ENCODE data around the gene FLACC1.

The FLACC1 gene

DNA sequence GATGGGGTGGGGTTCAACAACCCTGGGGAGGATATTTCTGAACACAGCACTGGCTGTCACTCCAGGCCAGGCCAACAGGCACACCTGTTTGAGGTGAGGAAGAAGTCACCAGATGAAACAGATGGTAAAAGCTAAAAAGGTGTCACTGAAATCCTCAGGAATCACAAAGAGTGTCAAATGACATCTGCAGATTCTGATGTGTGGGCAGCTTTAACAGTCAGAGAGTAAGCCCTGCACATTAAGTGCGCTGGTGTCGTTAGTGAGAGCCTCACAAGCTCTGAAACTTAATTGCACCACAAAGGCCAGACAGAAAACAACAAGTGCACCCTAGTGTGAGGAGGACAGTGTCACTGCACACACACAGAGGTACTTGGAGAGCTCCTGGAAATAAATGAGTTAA, 13.6 kb downstream of the FLACC1 start:
- H3K4me3 ChIP-seq (ENCODE audit: low read length): no peak overlapping the region
- TF ChIP-seq, protein P1, sequence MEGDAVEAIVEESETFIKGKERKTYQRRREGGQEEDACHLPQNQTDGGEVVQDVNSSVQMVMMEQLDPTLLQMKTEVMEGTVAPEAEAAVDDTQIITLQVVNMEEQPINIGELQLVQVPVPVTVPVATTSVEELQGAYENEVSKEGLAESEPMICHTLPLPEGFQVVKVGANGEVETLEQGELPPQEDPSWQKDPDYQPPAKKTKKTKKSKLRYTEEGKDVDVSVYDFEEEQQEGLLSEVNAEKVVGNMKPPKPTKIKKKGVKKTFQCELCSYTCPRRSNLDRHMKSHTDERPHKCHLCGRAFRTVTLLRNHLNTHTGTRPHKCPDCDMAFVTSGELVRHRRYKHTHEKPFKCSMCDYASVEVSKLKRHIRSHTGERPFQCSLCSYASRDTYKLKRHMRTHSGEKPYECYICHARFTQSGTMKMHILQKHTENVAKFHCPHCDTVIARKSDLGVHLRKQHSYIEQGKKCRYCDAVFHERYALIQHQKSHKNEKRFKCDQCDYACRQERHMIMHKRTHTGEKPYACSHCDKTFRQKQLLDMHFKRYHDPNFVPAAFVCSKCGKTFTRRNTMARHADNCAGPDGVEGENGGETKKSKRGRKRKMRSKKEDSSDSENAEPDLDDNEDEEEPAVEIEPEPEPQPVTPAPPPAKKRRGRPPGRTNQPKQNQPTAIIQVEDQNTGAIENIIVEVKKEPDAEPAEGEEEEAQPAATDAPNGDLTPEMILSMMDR (IDR thresholded peaks at IDR 0.05; ENCODE audit: low read length): no peak
- TF ChIP-seq EZH2 (optimal IDR thresholded peaks at IDR 0.05; ENCODE audit: low read depth, low read length) (no peak), EZH2phosphoT487 (IDR thresholded peaks at IDR 0.05; ENCODE audit: low read length) (no peak)
- peak; percentile 90 for DNase-seq
- H3K4me2 ChIP-seq (ENCODE audit: low read depth, low read length): peak overlapping the region; percentile 51
- no peaks in the 10 kb centered on the region for H3K9me2 ChIP-seq (replicated peaks; ENCODE audit: insufficient read depth, low read length)
- H3F3A ChIP-seq (ENCODE audit: insufficient read depth, low read length): peaks cover 17% of the 10 kb centered on the region
- no peaks in the 10 kb centered on the region for H3K79me2 ChIP-seq (ENCODE audit: low read length)
- H3K36me3 ChIP-seq (replicated peaks; ENCODE audit: insufficient read depth, low read length): no peaks in the 10 kb centered on the region
- no peaks in the 10 kb centered on the region for H3K27me3 ChIP-seq (replicated peaks; ENCODE audit: insufficient read depth, low read length)
- peak overlapping the region; percentile 82 for H3K27ac ChIP-seq (ENCODE audit: low read length)
- H3K9me3 ChIP-seq (replicated peaks; ENCODE audit: insufficient read depth, low read length): no peaks in the 10 kb centered on the region
- peak overlapping the region; percentile 41; the same call in 1 of the 2 replicates for H3K9ac ChIP-seq (ENCODE audit: low read length)
- peak overlapping the region; percentile 24; the same call in 1 of the 2 replicates for H2AFZ ChIP-seq (ENCODE audit: low read length)
- H3K4me1 ChIP-seq (ENCODE audit: low read length): peaks cover 35% of the 10 kb centered on the region
- no peaks in the 10 kb centered on the region for H4K20me1 ChIP-seq (ENCODE audit: insufficient read depth, low read length)

DNA sequence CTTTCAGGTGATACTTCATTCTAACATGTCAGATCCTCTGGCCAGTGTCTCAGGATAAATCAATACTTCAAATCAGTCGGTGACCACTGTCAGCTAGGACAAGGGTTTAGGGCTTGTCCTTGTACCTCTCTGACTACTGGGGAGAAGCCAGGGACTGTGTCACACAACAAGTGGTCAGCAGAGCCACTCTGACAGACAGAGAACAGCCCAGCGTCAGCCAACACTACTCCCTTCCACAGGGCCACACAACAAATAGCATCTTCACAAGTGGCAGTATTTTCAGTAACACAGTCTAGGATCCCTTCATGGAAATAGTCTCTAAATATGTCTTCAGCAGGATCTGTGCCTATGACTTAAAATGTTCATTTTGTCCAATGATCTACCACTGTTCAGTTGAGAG, 14.2 kb downstream of the FLACC1 start:
- Histone ChIP-seq H3K27me3 (replicated peaks; ENCODE audit: insufficient read depth, low read length) (no peaks in the 10 kb centered on the region), H3K9me2 (replicated peaks; ENCODE audit: insufficient read depth, low read length) (no peaks in the 10 kb centered on the region), H3K79me2 (ENCODE audit: low read length) (no peaks in the 10 kb centered on the region), H3K4me2 (ENCODE audit: low read depth, low read length) (peak overlapping the region; percentile 51), H3K27ac (ENCODE audit: low read length) (peak overlapping the region; percentile 82), H3K4me3 (ENCODE audit: low read length) (no peak overlapping the region), H3K36me3 (replicated peaks; ENCODE audit: insufficient read depth, low read length) (no peaks in the 10 kb centered on the region), H3K4me1 (ENCODE audit: low read length) (peaks cover 35% of the 10 kb centered on the region), H3F3A (ENCODE audit: insufficient read depth, low read length) (peaks cover 17% of the 10 kb centered on the region), H3K9ac (ENCODE audit: low read length) (peak overlapping the region; percentile 34; the same call in 1 of the 2 replicates), H2AFZ (ENCODE audit: low read length) (peak overlapping the region; percentile 24), H3K9me3 (replicated peaks; ENCODE audit: insufficient read depth, low read length) (no peaks in the 10 kb centered on the region), H4K20me1 (ENCODE audit: insufficient read depth, low read length) (no peaks in the 10 kb centered on the region)
- TF ChIP-seq EZH2 (optimal IDR thresholded peaks at IDR 0.05; ENCODE audit: low read depth, low read length) (no peak), EZH2phosphoT487 (IDR thresholded peaks at IDR 0.05; ENCODE audit: low read length) (no peak)
- TF ChIP-seq, protein P1 (IDR thresholded peaks at IDR 0.05; ENCODE audit: low read length): no peak
- DNase-seq: no peak

DNA sequence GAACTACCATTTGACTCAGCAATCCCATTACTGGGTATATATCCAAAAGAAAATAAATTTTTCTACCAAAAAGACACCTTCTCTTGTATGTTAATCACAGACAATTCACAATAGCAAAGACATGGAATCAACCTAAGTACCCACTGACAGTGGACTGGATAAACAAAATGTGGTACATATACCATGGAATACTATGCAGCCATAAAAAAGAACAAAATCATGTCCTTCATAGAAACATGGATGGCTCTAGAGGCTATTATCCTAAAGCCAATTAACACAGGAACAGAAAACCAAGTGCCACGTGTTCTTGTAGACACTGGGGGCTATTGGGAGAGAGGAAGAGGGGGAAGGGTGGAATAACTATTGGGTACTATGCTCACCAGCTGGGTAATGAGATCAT, 27.7 kb downstream of the FLACC1 start:
- Histone ChIP-seq H3K9ac (ENCODE audit: low read length) (no peak overlapping the region), H3K27me3 (replicated peaks; ENCODE audit: insufficient read depth, low read length) (no peaks in the 10 kb centered on the region), H3K36me3 (replicated peaks; ENCODE audit: insufficient read depth, low read length) (no peaks in the 10 kb centered on the region), H3K27ac (ENCODE audit: low read length) (no peak overlapping the region), H4K20me1 (ENCODE audit: insufficient read depth, low read length) (no peaks in the 10 kb centered on the region), H3K4me3 (ENCODE audit: low read length) (no peak overlapping the region), H2AFZ (ENCODE audit: low read length) (no peak overlapping the region), H3F3A (ENCODE audit: insufficient read depth, low read length) (no peaks in the 10 kb centered on the region), H3K9me3 (replicated peaks; ENCODE audit: insufficient read depth, low read length) (no peaks in the 10 kb centered on the region), H3K9me2 (replicated peaks; ENCODE audit: insufficient read depth, low read length) (no peaks in the 10 kb centered on the region), H3K4me2 (ENCODE audit: low read depth, low read length) (no peak overlapping the region), H3K79me2 (ENCODE audit: low read length) (no peaks in the 10 kb centered on the region), H3K4me1 (ENCODE audit: low read length) (no peaks in the 10 kb centered on the region)
- DNase-seq: no peak
- TF ChIP-seq EZH2phosphoT487 (IDR thresholded peaks at IDR 0.05; ENCODE audit: low read length): no peak
- TF ChIP-seq EZH2 (optimal IDR thresholded peaks at IDR 0.05; ENCODE audit: low read depth, low read length): no peak
- TF ChIP-seq, protein P1 (IDR thresholded peaks at IDR 0.05; ENCODE audit: low read length): no peak

Data from MM.1S (cell line).